ENCODE measurements around the gene RHOT2. TPM values are rescaled to one million over a fixed set of nuclear protein-coding genes. Genes with fewer than 3 reads are reported as not detected.

RHOT2 gene
- total RNA-seq, 1 donor from 2014 or later: 90.3 TPM

DNA sequence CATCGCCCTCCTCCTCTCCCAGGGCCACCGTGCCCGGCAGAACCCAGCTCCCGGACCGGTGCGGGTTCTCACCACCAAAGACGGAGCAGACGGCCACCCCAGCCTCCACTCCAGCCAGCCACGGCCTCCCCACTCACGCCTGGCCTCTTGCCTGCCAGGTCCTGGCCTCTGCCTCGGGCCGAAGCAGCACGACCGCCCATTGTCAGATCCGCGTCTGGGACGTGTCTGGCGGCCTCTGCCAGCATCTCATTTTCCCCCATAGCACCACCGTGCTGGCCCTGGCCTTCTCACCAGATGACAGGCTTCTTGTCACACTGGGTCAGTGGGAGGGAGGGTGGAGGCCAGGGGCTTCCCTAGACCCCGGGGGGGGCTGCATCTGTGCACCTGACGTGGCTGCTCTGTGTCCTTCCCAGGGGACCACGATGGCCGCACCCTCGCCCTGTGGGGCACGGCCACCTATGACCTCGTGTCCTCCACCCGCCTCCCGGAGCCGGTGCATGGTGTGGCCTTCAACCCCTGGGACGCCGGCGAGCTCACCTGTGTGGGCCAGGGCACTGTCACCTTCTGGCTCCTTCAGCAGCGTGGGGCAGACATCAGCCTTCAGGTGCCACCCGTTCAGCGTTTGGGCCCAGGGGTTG lies 6.6 kb upstream of the RHOT2 start:
- H3K27ac ChIP-seq (replicated peaks): peak overlapping the region; percentile 77
- H3K36me3 ChIP-seq: no peaks in the 10 kb centered on the region
- H3K9me3 ChIP-seq (replicated peaks): no peaks in the 10 kb centered on the region
- TF ChIP-seq CTCF (IDR thresholded peaks at IDR 0.05; ENCODE audit: borderline replicate concordance): no peak
- peak overlapping the region; percentile 52 for H3K4me3 ChIP-seq
- no peak for DNase-seq
- peaks cover 16% of the 10 kb centered on the region for H3K4me1 ChIP-seq
- H3K27me3 ChIP-seq (ENCODE audit: low read depth): no peaks in the 10 kb centered on the region
- intact Hi-C loops (cut with micrococcal nuclease): no loop called here

DNA sequence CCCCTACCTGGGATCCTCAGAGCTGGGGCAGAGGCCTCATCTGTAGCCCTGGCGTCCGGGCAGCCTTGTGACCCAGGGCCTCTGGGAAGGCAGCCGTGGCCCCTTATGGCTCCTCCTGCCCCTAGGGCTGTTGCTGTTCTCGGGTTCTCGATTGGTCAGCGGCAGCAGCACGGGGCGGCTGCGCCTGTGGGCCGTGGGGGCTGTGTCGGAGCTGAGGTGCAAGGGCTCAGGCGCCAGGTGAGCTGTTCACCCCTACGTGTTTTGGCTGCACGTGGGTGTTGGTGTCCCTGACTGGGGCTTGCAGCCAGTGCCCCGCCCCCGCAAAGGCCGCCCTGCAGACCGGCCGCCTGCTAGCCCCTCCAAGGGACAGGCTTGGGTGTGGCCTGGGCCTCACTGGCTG lies 5.8 kb upstream of the RHOT2 start:
- no peak for DNase-seq
- TF ChIP-seq CTCF (IDR thresholded peaks at IDR 0.05; ENCODE audit: borderline replicate concordance): no peak
- no peak overlapping the region for H3K4me3 ChIP-seq
- no peaks in the 10 kb centered on the region for H3K27me3 ChIP-seq (ENCODE audit: low read depth)
- H3K9me3 ChIP-seq (replicated peaks): no peaks in the 10 kb centered on the region
- intact Hi-C loops (cut with micrococcal nuclease): no loop called here
- H3K27ac ChIP-seq (replicated peaks): no peak overlapping the region
- H3K4me1 ChIP-seq: peaks cover 18% of the 10 kb centered on the region
- no peaks in the 10 kb centered on the region for H3K36me3 ChIP-seq

- intact Hi-C loops (cut with micrococcal nuclease): no loop called here
- H3K9me3 ChIP-seq (replicated peaks): no peaks in the 10 kb centered on the region
- DNase-seq: no peak
- no peaks in the 10 kb centered on the region for H3K27me3 ChIP-seq (ENCODE audit: low read depth)
- H3K4me3 ChIP-seq: no peak overlapping the region
- peaks cover 23% of the 10 kb centered on the region for H3K4me1 ChIP-seq
- TF ChIP-seq CTCF (IDR thresholded peaks at IDR 0.05; ENCODE audit: borderline replicate concordance): no peak
- no peak overlapping the region for H3K27ac ChIP-seq (replicated peaks)
- H3K36me3 ChIP-seq: no peaks in the 10 kb centered on the region
Observed at GRCh38 chr16:662597-662996, 5.3 kb upstream of the RHOT2 start.

DNA sequence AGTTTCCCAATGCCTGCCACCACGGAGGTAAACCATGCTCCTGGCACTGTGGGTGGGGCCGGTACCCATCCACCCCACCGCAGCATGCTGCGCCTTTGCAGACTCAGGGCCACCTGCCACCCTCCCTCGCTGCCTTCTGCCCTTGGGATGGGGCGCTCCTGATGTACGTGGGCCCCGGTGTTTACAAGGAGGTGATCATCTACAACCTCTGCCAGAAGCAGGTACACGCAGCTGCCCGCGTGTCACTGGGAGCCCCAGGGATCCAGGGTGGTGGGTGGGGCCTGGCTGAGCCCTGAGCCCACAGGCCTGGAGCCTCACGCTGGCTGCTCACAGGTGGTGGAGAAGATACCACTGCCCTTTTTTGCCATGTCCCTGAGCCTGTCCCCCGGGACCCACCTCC lies 1.4 kb upstream of the RHOT2 start:
- no peaks in the 10 kb centered on the region for H3K9me3 ChIP-seq (replicated peaks)
- H3K27me3 ChIP-seq (ENCODE audit: low read depth): no peaks in the 10 kb centered on the region
- no peak for DNase-seq
- H3K4me1 ChIP-seq: peaks cover 27% of the 10 kb centered on the region
- peaks cover 27% of the 10 kb centered on the region for H3K36me3 ChIP-seq
- no peak overlapping the region for H3K4me3 ChIP-seq
- H3K27ac ChIP-seq (replicated peaks): no peak overlapping the region
- intact Hi-C loops (cut with micrococcal nuclease): no loop called here
- TF ChIP-seq CTCF (IDR thresholded peaks at IDR 0.05; ENCODE audit: borderline replicate concordance): no peak

- Histone ChIP-seq H3K9me3 (replicated peaks) (no peaks in the 10 kb centered on the region), H3K4me1 (peaks cover 25% of the 10 kb centered on the region), H3K36me3 (peaks cover 34% of the 10 kb centered on the region), H3K4me3 (peak overlapping the region; percentile 100), H3K27ac (replicated peaks) (peak overlapping the region; percentile 95), H3K27me3 (ENCODE audit: low read depth) (no peaks in the 10 kb centered on the region)
- TF ChIP-seq CTCF (IDR thresholded peaks at IDR 0.05; ENCODE audit: borderline replicate concordance): no peak
- no peak for DNase-seq
- intact Hi-C loops (cut with micrococcal nuclease): no loop called here
Observed at GRCh38 chr16:667113-667779, 686 bp upstream of the RHOT2 start.

Measured in left ventricle myocardium inferior (tissue), 1 donor.